Kidney (tissue), 14 donors: ENCODE measurements around the gene JDP2. TPM values are rescaled to one million over a fixed set of nuclear protein-coding genes. Genes with fewer than 3 reads are reported as not detected.
A peak's percentile ranks its signal among the peaks of the same experiment; 100 is the strongest.

Source experiments
- DNase-seq, 5 donors: peaks; one replicate each; pipeline ENCODE4 v3.0.0-alpha.2; 2013 to 2020
- FAIRE-seq: peaks from 2 replicates; lab custom pipeline; 2012; peaks lifted over from hg19 to GRCh38; lab: Jason Lieb, UNC
- H3K27ac ChIP-seq, 2 donors: one replicate each; pipeline ENCODE4 v1.7.0; 2013; ENCODE audit warnings: low read depth in 2 of 2, low read length in 2 of 2, inconsistent platforms in 1 of 2
- H3K27me3 ChIP-seq: one replicate; pipeline ENCODE4 v1.7.1; 2013; ENCODE audit warnings: low read length, inconsistent platforms; ENCODE audit not compliant: control insufficient read depth, insufficient read depth
- H3K36me3 ChIP-seq, 3 donors: one replicate each; pipeline versions ENCODE4 v1.7.0 to v1.7.1; 2013; ENCODE audit warnings: low read length in 3 of 3, control low read depth in 1 of 3, inconsistent platforms in 1 of 3; ENCODE audit not compliant: insufficient read depth in 3 of 3, control insufficient read depth in 2 of 3
- H3K4me1 ChIP-seq, 3 donors: one replicate each; pipeline versions ENCODE4 v1.7.0 to v1.7.1; 2013; ENCODE audit warnings: low read length in 3 of 3, inconsistent platforms in 1 of 3, low read depth in 1 of 3; ENCODE audit not compliant: control insufficient read depth in 2 of 3, insufficient read depth in 2 of 3
- H3K4me3 ChIP-seq, 3 donors: one replicate each; pipeline versions ENCODE4 v1.7.0 to v1.8.1; 2013; ENCODE audit warnings: low read length in 3 of 3, control low read depth in 1 of 3, inconsistent platforms in 1 of 3
- H3K9ac ChIP-seq, 3 donors: one replicate each; pipeline versions ENCODE4 v1.7.0 to v1.7.1; 2013; ENCODE audit warnings: low read length in 3 of 3, control low read depth in 1 of 3, inconsistent platforms in 1 of 3
- H3K9me3 ChIP-seq, 3 donors: one replicate each; pipeline versions ENCODE4 v1.7.0 to v1.7.1; 2013; ENCODE audit warnings: low read length in 3 of 3, control low read depth in 1 of 3, inconsistent platforms in 1 of 3; ENCODE audit not compliant: control insufficient read depth in 2 of 3, insufficient read depth in 1 of 3
- CTCF ChIP-seq: IDR thresholded peaks from 3 replicates; pipeline ENCODE4 v1.5.1; 2012; ENCODE audit warnings: mild to moderate bottlenecking, moderate library complexity, borderline replicate concordance; ENCODE audit not compliant: insufficient read depth; ENCODE audit errors: extremely low read depth
- intact Hi-C: fragments of 100-400 bp; cut with DNase I; formaldehyde crosslinking; loops from one replicate; pipeline ENCODE4 v1.11.1; 2022
- polyA plus RNA-seq: library from polyadenylated mRNA; stranded (reverse); fragments of 350-450 nt; fragmentation: Illumina TruSeq; extraction: RNeasy Lipid Tissue Mini Kit (QIAGEN cat#74804); gene quantifications from one replicate; pipeline ENCODE4 v1.2.3, GENCODE V29; 2014; ENCODE audit warnings: low read depth, low replicate concordance; ENCODE audit not compliant: insufficient read depth
- total RNA-seq: library from RNA; stranded (reverse); fragmentation: NEBNext Ultra II Directional; extraction: Animal tissue kit (Norgen Biotek cat#: 25700); gene quantifications from one replicate; pipeline ENCODE4 v1.2.1, GENCODE V29; 2021
- donor health status: control.
- donor health status: control.
- donor health status: control.
- donor health status: control.
- donor health status: control.
- donor health status: DM: yes; HTN: yes; CAD: no.
- donor health status: Normal renal cell carcinoma (clear cell type).

Gene JDP2
- total and polyA plus RNA-seq, 2 donors from 2014 or later = 20.1 to 33.4 TPM

- Histone ChIP-seq H3K9me3 (no peaks in the 10 kb centered on the region), H3K27ac (no peak overlapping the region), H3K4me1 (no peaks in the 10 kb centered on the region), H3K27me3 (no peaks in the 10 kb centered on the region), H3K4me3 (no peak overlapping the region), H3K9ac (no peak overlapping the region), H3K36me3 (no peaks in the 10 kb centered on the region)
- no peak for TF ChIP-seq CTCF
- DNase-seq (peak in 4 of 5 donors; percentile 64 to 80 (median 72)), FAIRE-seq (no peak)
- intact Hi-C loops = loop anchor here (5.0 kb wide), 1 partner anchor 181 kb away; no protein-coding TSS in a partner anchor
Observed at GRCh38 chr14:75493592-75494087, 65.8 kb downstream of the JDP2 start.

GRCh38 chr14:75494896-75495295, 67.1 kb downstream of the JDP2 start:
- intact Hi-C loops = loop anchor here (5.0 kb wide), 1 partner anchor 183 kb away; no protein-coding TSS in a partner anchor

GRCh38 chr14:75495399-75495798, 67.6 kb downstream of the JDP2 start:
- TF ChIP-seq CTCF = no peak
- Histone ChIP-seq H3K27me3 (no peaks in the 10 kb centered on the region), H3K9ac (no peak overlapping the region), H3K9me3 (no peaks in the 10 kb centered on the region), H3K4me1 (no peaks in the 10 kb centered on the region), H3K4me3 (no peak overlapping the region), H3K27ac (no peak overlapping the region), H3K36me3 (no peaks in the 10 kb centered on the region)
- no peak for DNase-seq
- intact Hi-C loops = no loop called here
- no peak for FAIRE-seq

More at GRCh38 chr14:75494896-75495295, 67.1 kb downstream of the JDP2 start:
- Histone ChIP-seq H3K4me3 (no peak overlapping the region), H3K9me3 (no peaks in the 10 kb centered on the region), H3K27ac (no peak overlapping the region), H3K27me3 (no peaks in the 10 kb centered on the region), H3K36me3 (no peaks in the 10 kb centered on the region), H3K9ac (no peak overlapping the region), H3K4me1 (no peaks in the 10 kb centered on the region)
- FAIRE-seq (no peak), DNase-seq (no peak)
- TF ChIP-seq CTCF = no peak

- Histone ChIP-seq H3K36me3 (no peaks in the 10 kb centered on the region), H3K27ac (no peak overlapping the region), H3K27me3 (no peaks in the 10 kb centered on the region), H3K9ac (no peak overlapping the region), H3K9me3 (no peaks in the 10 kb centered on the region), H3K4me3 (no peak overlapping the region), H3K4me1 (no peaks in the 10 kb centered on the region)
- intact Hi-C loops = no loop called here
- DNase-seq (no peak), FAIRE-seq (no peak)
- TF ChIP-seq CTCF = no peak
Observed at GRCh38 chr14:75495882-75496281, 68.1 kb downstream of the JDP2 start.
